Testis (tissue), 3 donors: ENCODE data around the gene SRRM1. TPM values are rescaled to one million over a fixed set of nuclear protein-coding genes. Genes with fewer than 3 reads are reported as not detected.

Experiments used
- DNase-seq: peaks from one replicate; pipeline ENCODE4 v3.0.0-alpha.2; 2019
- H3K27ac ChIP-seq, 2 donors: fragments of 200-600 bp; sonication (generic); one replicate each; pipeline ENCODE4 v1.5.1; 2019
- H3K27me3 ChIP-seq: fragments of 200-600 bp; sonication (generic); one replicate; pipeline ENCODE4 v1.5.1; 2019
- H3K36me3 ChIP-seq: fragments of 200-600 bp; sonication (generic); one replicate; pipeline ENCODE4 v1.5.1; 2017; ENCODE audit warnings: low read depth; ENCODE audit errors: missing control alignments
- H3K4me1 ChIP-seq: fragments of 200-600 bp; sonication (generic); one replicate; pipeline ENCODE4 v1.5.1; 2019
- H3K4me3 ChIP-seq, 2 donors: fragments of 200-600 bp; sonication (generic); one replicate each; pipeline ENCODE4 v1.5.1; 2017 to 2019
- H3K9me3 ChIP-seq: fragments of 200-600 bp; sonication (generic); one replicate; pipeline ENCODE4 v1.5.1; 2017
- CTCF ChIP-seq, 3 experiments: fragments of 450-650 bp in 2 of 3; fragments of 200-600 bp in 1 of 3; sonication (generic) in 1 of 3; IDR thresholded peaks; one replicate each; pipeline ENCODE4 v1.5.1; 2016 to 2019; ENCODE audit warnings: antibody characterized with exemption in 3 of 3, mild to moderate bottlenecking in 2 of 3, moderate library complexity in 1 of 3
- POLR2A ChIP-seq: fragments of 450-650 bp; IDR thresholded peaks from one replicate; pipeline ENCODE4 v1.6.1; 2017; ENCODE audit warnings: antibody characterized with exemption, mild to moderate bottlenecking, moderate library complexity
- WGBS, 2 donors: methylation state at CpG; one replicate each; pipeline ENCODE4 v1.1.5; 2018; 5-methylcytosine and 5-hydroxymethylcytosine counted together
- intact Hi-C: fragments of 100-400 bp; cut with DNase I; formaldehyde crosslinking; loops from one replicate; pipeline ENCODE4 v1.15.1; 2023; ENCODE audit warnings: low total_unique reads
- polyA plus RNA-seq: library from polyadenylated mRNA; stranded (reverse); fragments of 350-450 nt; fragmentation: Illumina TruSeq; extraction: RNeasy Lipid Tissue Mini Kit (QIAGEN cat#74804); gene quantifications from one replicate; pipeline ENCODE4 v1.2.3, GENCODE V29; 2014; ENCODE audit warnings: low read depth, low replicate concordance; ENCODE audit not compliant: insufficient read depth
- total RNA-seq, 2 donors: library from RNA; depleted of rRNA; stranded (reverse); fragments of >200 nt; gene quantifications; one replicate each; pipeline ENCODE4 v1.2.3, GENCODE V29; 2016

The SRRM1 gene
- total and polyA plus RNA-seq, 3 donors from 2014 or later = 91.0 to 235 (median 193) TPM

- Histone ChIP-seq H3K27me3 (no peaks in the 10 kb centered on the region), H3K27ac (no peak overlapping the region), H3K36me3 (no peaks in the 10 kb centered on the region), H3K9me3 (no peaks in the 10 kb centered on the region), H3K4me1 (peaks cover 11% of the 10 kb centered on the region), H3K4me3 (no peak overlapping the region)
- DNase-seq = no peak
- 89 to 91% methylated on average over 10 of the region's 10 CpGs for WGBS, 2 donors
- intact Hi-C loops = no loop called here
- no peak for TF ChIP-seq CTCF (IDR thresholded peaks at IDR 0.05)
- no peak for TF ChIP-seq POLR2A
These were observed 49.4 kb downstream of the SRRM1 start for GRCh38 chr1:24692351-24692980.

- no peak for TF ChIP-seq POLR2A
- no peak for TF ChIP-seq CTCF (IDR thresholded peaks at IDR 0.05)
- peaks cover 11% of the 10 kb centered on the region for H3K4me1 ChIP-seq
- intact Hi-C loops = no loop called here
- H3K27me3 ChIP-seq = no peaks in the 10 kb centered on the region
- no peak overlapping the region for H3K27ac ChIP-seq
- DNase-seq = no peak
- H3K36me3 ChIP-seq = no peaks in the 10 kb centered on the region
- H3K9me3 ChIP-seq = no peaks in the 10 kb centered on the region
- WGBS, 2 donors = 43 to 44% methylated on average over 5 of the region's 5 CpGs
- no peak overlapping the region for H3K4me3 ChIP-seq
These were observed 50.8 kb downstream of the SRRM1 start for GRCh38 chr1:24693827-24694379.

- Histone ChIP-seq H3K27me3 (no peaks in the 10 kb centered on the region), H3K9me3 (no peaks in the 10 kb centered on the region), H3K4me3 (no peak overlapping the region), H3K27ac (no peak overlapping the region), H3K4me1 (peaks cover 11% of the 10 kb centered on the region), H3K36me3 (no peaks in the 10 kb centered on the region)
- intact Hi-C loops = no loop called here
- no peak for DNase-seq
- TF ChIP-seq CTCF (IDR thresholded peaks at IDR 0.05) = no peak
- no peak for TF ChIP-seq POLR2A
- WGBS, 2 donors = 38 to 39% methylated on average over 6 of the region's 6 CpGs
These were observed 51.3 kb downstream of the SRRM1 start for GRCh38 chr1:24694380-24694843.

- H3K36me3 ChIP-seq = no peaks in the 10 kb centered on the region
- WGBS, 2 donors = 64 to 67% methylated on average over 7 of the region's 7 CpGs
- no peak overlapping the region for H3K27ac ChIP-seq
- H3K4me3 ChIP-seq = no peak overlapping the region
- intact Hi-C loops = no loop called here
- H3K4me1 ChIP-seq = peaks cover 11% of the 10 kb centered on the region
- no peak for DNase-seq
- no peak for TF ChIP-seq CTCF (IDR thresholded peaks at IDR 0.05)
- no peak for TF ChIP-seq POLR2A
- no peaks in the 10 kb centered on the region for H3K9me3 ChIP-seq
- H3K27me3 ChIP-seq = no peaks in the 10 kb centered on the region
These were observed 52.3 kb downstream of the SRRM1 start for GRCh38 chr1:24695202-24695974.
